OCI-LY1 (cell line): ENCODE data around the gene GNG12.
"Not testable (repeated sequence)": the region's sequence is repeated elsewhere in the genome, so short reads cannot be mapped to it uniquely, and the experiment has no call there.

Source experiments
- H2AFZ ChIP-seq: fragments of 200-600 bp; sonication (generic), shearing (Covaris generic); 2 replicates; pipeline ENCODE4 v1.6.0; 2014; ENCODE audit warnings: antibody characterized with exemption, mild to moderate bottlenecking, low read length
- H3F3A ChIP-seq: fragments of 200-600 bp; sonication (generic), shearing (Covaris generic); 2 replicates; pipeline ENCODE4 v1.6.0; 2014; ENCODE audit warnings: mild to moderate bottlenecking, antibody characterized with exemption, low read length, moderate library complexity; ENCODE audit not compliant: insufficient read depth
- H3K27ac ChIP-seq: fragments of 200-600 bp; sonication (generic); 2 replicates; pipeline ENCODE4 v1.5.1; 2014; ENCODE audit warnings: low read length, mixed run types, mild to moderate bottlenecking, low read depth; ENCODE audit not compliant: poor library complexity, severe bottlenecking
- H3K27me3 ChIP-seq: fragments of 200-600 bp; sonication (generic); 2 replicates; pipeline ENCODE4 v1.6.0; 2014; ENCODE audit warnings: antibody characterized with exemption, mild to moderate bottlenecking, low read length, moderate library complexity; ENCODE audit not compliant: insufficient read depth
- H3K36me3 ChIP-seq: fragments of 200-600 bp; sonication (generic); 2 replicates; pipeline ENCODE4 v1.6.1; 2014; ENCODE audit warnings: mild to moderate bottlenecking, antibody characterized with exemption, low read length, moderate library complexity, mixed read lengths; ENCODE audit not compliant: insufficient read depth
- H3K4me1 ChIP-seq: fragments of 200-600 bp; sonication (generic); 2 replicates; pipeline ENCODE4 v1.5.1; 2014; ENCODE audit warnings: mild to moderate bottlenecking, low read length, moderate library complexity; ENCODE audit not compliant: insufficient read depth, severe bottlenecking
- H3K4me2 ChIP-seq: fragments of 200-600 bp; sonication (generic), shearing (Covaris generic); 2 replicates; pipeline ENCODE4 v1.6.1; 2014; ENCODE audit warnings: low read length
- H3K4me3 ChIP-seq: fragments of 200-600 bp; sonication (generic); 2 replicates; pipeline ENCODE4 v1.5.1; 2014; ENCODE audit warnings: low read length, low read depth, mild to moderate bottlenecking, mixed read lengths; ENCODE audit not compliant: poor library complexity, severe bottlenecking
- H3K79me2 ChIP-seq: fragments of 200-600 bp; shearing (Covaris generic); 2 replicates; pipeline ENCODE4 v1.6.1; 2016; ENCODE audit warnings: mixed run types, low read length, mixed read lengths; ENCODE audit not compliant: insufficient read depth
- H3K9ac ChIP-seq: fragments of 200-600 bp; sonication (generic), shearing (Covaris generic); 2 replicates; pipeline ENCODE4 v1.6.1; 2014; ENCODE audit warnings: mild to moderate bottlenecking, low read length, mixed read lengths
- H3K9me2 ChIP-seq: fragments of 200-600 bp; sonication (generic), shearing (Covaris generic); 2 replicates; pipeline ENCODE4 v1.6.1; 2014; ENCODE audit warnings: low read depth, mild to moderate bottlenecking, low read length, mixed read lengths
- H3K9me3 ChIP-seq: fragments of 200-600 bp; shearing (Covaris generic); 2 replicates; pipeline ENCODE4 v1.6.1; 2014; ENCODE audit warnings: low read length, mixed read lengths
- H4K20me1 ChIP-seq: fragments of 200-600 bp; sonication (generic), shearing (Covaris generic); 2 replicates; pipeline ENCODE4 v1.6.0; 2016; ENCODE audit warnings: mild to moderate bottlenecking, low read length; ENCODE audit not compliant: insufficient read depth
- CTCF ChIP-seq: fragments of 200-600 bp; sonication (generic), shearing (Covaris generic); IDR thresholded peaks from 2 replicates; pipeline ENCODE4 v1.5.1; 2017; ENCODE audit warnings: mild to moderate bottlenecking, antibody characterized with exemption, low read length, moderate library complexity, mixed read lengths
- EZH2 ChIP-seq: fragments of 200-600 bp; sonication (generic), shearing (Covaris generic); IDR thresholded peaks from 2 replicates; pipeline ENCODE4 v1.8.0; 2017; ENCODE audit warnings: borderline replicate concordance, mixed run types, mild to moderate bottlenecking, antibody characterized with exemption, low read length, moderate library complexity, mixed read lengths

GNG12 gene

GRCh38 chr1:67664048-67664447, 169.2 kb downstream of the GNG12 start:
- Histone ChIP-seq H3K79me2 (no peaks in the 10 kb centered on the region), H3K9me2 (no peaks in the 10 kb centered on the region), H3K36me3 (no peaks in the 10 kb centered on the region), H3F3A (no peaks in the 10 kb centered on the region), H3K4me3 (no peak overlapping the region), H3K4me2 (no peak overlapping the region), H3K4me1 (peaks cover 15% of the 10 kb centered on the region), H4K20me1 (no peaks in the 10 kb centered on the region), H3K27me3 (no peaks in the 10 kb centered on the region), H3K9me3 (no peaks in the 10 kb centered on the region), H3K27ac (no peak overlapping the region), H3K9ac (no peak overlapping the region), H2AFZ (no peak overlapping the region)
- TF ChIP-seq CTCF = no peak
- no peak for TF ChIP-seq EZH2

GRCh38 chr1:67662884-67663283, 170.4 kb downstream of the GNG12 start:
- H3F3A ChIP-seq = no peaks in the 10 kb centered on the region
- H3K9me2 ChIP-seq = no peaks in the 10 kb centered on the region
- H3K4me2 ChIP-seq = no peak overlapping the region
- H3K9ac ChIP-seq = no peak overlapping the region
- no peak overlapping the region; the same call in 1 of the 2 replicates for H2AFZ ChIP-seq
- no peaks in the 10 kb centered on the region for H3K79me2 ChIP-seq
- H3K27ac ChIP-seq = no peak overlapping the region
- no peak overlapping the region for H3K4me3 ChIP-seq
- H3K36me3 ChIP-seq = no peaks in the 10 kb centered on the region
- no peaks in the 10 kb centered on the region for H4K20me1 ChIP-seq
- H3K9me3 ChIP-seq = no peaks in the 10 kb centered on the region
- no peak for TF ChIP-seq CTCF
- no peaks in the 10 kb centered on the region for H3K27me3 ChIP-seq
- H3K4me1 ChIP-seq = peaks cover 14% of the 10 kb centered on the region

DNA sequence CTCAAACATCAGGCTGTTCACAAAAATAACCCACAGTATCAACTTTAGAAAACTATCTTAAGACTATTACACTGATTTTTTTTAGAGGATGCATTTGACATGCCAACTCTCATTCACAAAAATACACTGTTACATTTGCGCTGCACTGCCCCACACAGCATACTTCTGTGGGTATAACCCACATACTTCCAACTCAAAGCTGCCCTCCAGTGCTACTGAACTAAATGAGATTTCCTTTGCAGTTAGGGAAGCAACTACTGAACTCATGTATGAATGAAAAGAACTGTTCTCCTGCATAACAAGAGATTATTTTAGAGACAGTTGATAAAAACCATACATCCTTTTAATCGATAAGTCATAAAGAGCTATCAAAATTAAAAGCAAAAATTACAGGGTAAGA, 174.0 kb downstream of the GNG12 start:
- Histone ChIP-seq H2AFZ (no peak overlapping the region), H3K27ac (no peak overlapping the region), H3K4me2 (no peak overlapping the region), H3K27me3 (no peaks in the 10 kb centered on the region), H3K9ac (no peak overlapping the region), H3K4me1 (peaks cover 13% of the 10 kb centered on the region), H3F3A (no peaks in the 10 kb centered on the region), H3K4me3 (no peak overlapping the region), H3K36me3 (no peaks in the 10 kb centered on the region), H3K9me2 (no peaks in the 10 kb centered on the region), H4K20me1 (no peaks in the 10 kb centered on the region), H3K79me2 (no peaks in the 10 kb centered on the region), H3K9me3 (no peaks in the 10 kb centered on the region)
- no peak for TF ChIP-seq EZH2
- peak; percentile 14; the same call in 1 of the 2 replicates for TF ChIP-seq CTCF

DNA sequence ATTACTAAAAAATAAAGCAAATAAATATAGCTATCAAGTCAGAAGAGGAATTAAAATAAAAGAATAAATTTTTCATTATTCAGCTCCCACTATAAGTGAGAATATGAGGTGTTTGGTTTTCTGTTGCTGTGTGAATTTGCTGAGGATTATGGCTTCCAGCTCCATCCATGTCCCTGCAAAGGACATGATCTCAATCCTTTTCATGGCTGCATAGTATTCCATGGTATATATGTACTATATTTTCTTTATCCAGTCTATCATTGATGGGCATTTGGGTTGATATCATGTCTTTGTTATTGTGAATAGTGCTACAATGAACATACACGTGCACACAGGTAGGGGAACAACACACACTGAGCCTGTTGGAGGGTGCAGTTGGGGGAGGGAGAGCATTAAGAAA, 176.1 kb downstream of the GNG12 start:
- H4K20me1 ChIP-seq, H3K9me2 ChIP-seq, H3K4me2 ChIP-seq, H3K27ac ChIP-seq, H3F3A ChIP-seq, H3K9me3 ChIP-seq, H2AFZ ChIP-seq, H3K36me3 ChIP-seq, H3K9ac ChIP-seq, H3K27me3 ChIP-seq, H3K4me3 ChIP-seq, H3K79me2 ChIP-seq: not testable (repeated sequence)
- peaks cover 24% of the 10 kb centered on the region for H3K4me1 ChIP-seq
